PFSK-1 (cell line): ENCODE data around the gene PDAP1.

Source experiments
- FOXP2 ChIP-seq: optimal IDR thresholded peaks from 2 replicates; pipeline ENCODE3; 2011; ENCODE audit warnings: borderline replicate concordance, control low read depth, inconsistent platforms; ENCODE audit not compliant: insufficient read depth; ENCODE audit errors: extremely low read length, extremely low read depth
- POLR2AphosphoS5 ChIP-seq: IDR thresholded peaks from 2 replicates; pipeline ENCODE4 v1.6.1; 2012; ENCODE audit warnings: low read depth, mild to moderate bottlenecking, control low read depth, low read length, moderate library complexity
- REST ChIP-seq, 2 experiments: IDR thresholded peaks; 2 replicates each; pipeline versions ENCODE4 v1.6.1 to v1.8.0; 2011 to 2012; ENCODE audit warnings: low read depth in 2 of 2, low read length in 2 of 2, control low read depth in 1 of 2, inconsistent platforms in 1 of 2, mild to moderate bottlenecking in 1 of 2, moderate library complexity in 1 of 2; ENCODE audit not compliant: insufficient read depth in 1 of 2
- SIN3A ChIP-seq: IDR thresholded peaks from 2 replicates; pipeline ENCODE4 v1.6.1; 2012; ENCODE audit warnings: mild to moderate bottlenecking, low read length, moderate library complexity, borderline replicate concordance; ENCODE audit not compliant: insufficient read depth
- TAF1 ChIP-seq: IDR thresholded peaks from 2 replicates; pipeline ENCODE4 v1.6.1; 2012; ENCODE audit warnings: low read length, control low read depth, borderline replicate concordance; ENCODE audit not compliant: insufficient read depth

- no peak for TF ChIP-seq REST (IDR thresholded peaks at IDR 0.05; ENCODE audit: insufficient read depth in 1 of 2, low read depth in 2 of 2, low read length in 2 of 2)
- TF ChIP-seq SIN3A = 0 out of 2 replicates have a peak, but pooled peaks have one; percentile 35
- no peak for TF ChIP-seq POLR2AphosphoS5
- no peak for TF ChIP-seq FOXP2
- TF ChIP-seq TAF1 = no peak
These were observed 785 bp upstream of the PDAP1 start for GRCh38 chr7:99409192-99409572.
